AG04450 (cell line): ENCODE measurements around the gene C2orf78. TPM values are rescaled to one million over a fixed set of nuclear protein-coding genes. Genes with fewer than 3 reads are reported as not detected.
"Not testable (repeated sequence)": the region's sequence is repeated elsewhere in the genome, so short reads cannot be mapped to it uniquely, and the experiment has no call there.

Experiments
- CTCF ChIA-PET: fragments of 300-600, 350-600 bp; formaldehyde crosslinking; extraction: SDS; loops from one replicate; lab custom pipeline; 2022; ENCODE audit warnings: antibody characterized with exemption, inconsistent platforms; lab: Charles Lee
- POLR2A ChIA-PET: fragments of 350-600 bp; formaldehyde crosslinking; extraction: SDS; loops from one replicate; lab custom pipeline; 2021; ENCODE audit warnings: antibody characterized with exemption, inconsistent platforms; lab: Yijun Ruan, JAX
- DNase-seq: peaks from one replicate; pipeline ENCODE4 v3.0.0-alpha.2; 2011; ENCODE audit warnings: low read depth, low spot score
- H3K27ac ChIP-seq: one replicate; pipeline ENCODE4 v1.5.1; 2012; ENCODE audit warnings: low read depth, low read length, control low read depth
- H3K27me3 ChIP-seq: one replicate; pipeline ENCODE4 v1.6.0; 2012; ENCODE audit warnings: low read length; ENCODE audit not compliant: control insufficient read depth, insufficient read depth
- H3K4me3 ChIP-seq: 2 replicates; pipeline ENCODE4 v1.5.1; 2011; ENCODE audit warnings: mild to moderate bottlenecking, low read depth, low read length, control low read depth
- H3K9me3 ChIP-seq: 2 replicates; pipeline ENCODE4 v1.5.1; 2012; ENCODE audit warnings: low read length; ENCODE audit not compliant: control insufficient read depth, insufficient read depth
- CTCF ChIP-seq: IDR thresholded peaks from 2 replicates; pipeline ENCODE4 v1.5.1; 2011; ENCODE audit warnings: low read depth, low read length, control low read depth, inconsistent platforms
- polyA minus RNA-seq: library from RNA; depleted of rRNA, polyadenylated mRNA; stranded (reverse); fragments of >200 nt; gene quantifications from 2 replicates; pipeline ENCODE4 v1.2.3, GENCODE V29; 2011; rRNA and poly(A)+ RNA removed
- polyA plus RNA-seq: library from polyadenylated mRNA; depleted of rRNA; stranded (reverse); fragments of >200 nt; gene quantifications from 2 replicates; pipeline ENCODE4 v1.2.3, GENCODE V29; 2011; rRNA removed

C2orf78 gene, protein sequence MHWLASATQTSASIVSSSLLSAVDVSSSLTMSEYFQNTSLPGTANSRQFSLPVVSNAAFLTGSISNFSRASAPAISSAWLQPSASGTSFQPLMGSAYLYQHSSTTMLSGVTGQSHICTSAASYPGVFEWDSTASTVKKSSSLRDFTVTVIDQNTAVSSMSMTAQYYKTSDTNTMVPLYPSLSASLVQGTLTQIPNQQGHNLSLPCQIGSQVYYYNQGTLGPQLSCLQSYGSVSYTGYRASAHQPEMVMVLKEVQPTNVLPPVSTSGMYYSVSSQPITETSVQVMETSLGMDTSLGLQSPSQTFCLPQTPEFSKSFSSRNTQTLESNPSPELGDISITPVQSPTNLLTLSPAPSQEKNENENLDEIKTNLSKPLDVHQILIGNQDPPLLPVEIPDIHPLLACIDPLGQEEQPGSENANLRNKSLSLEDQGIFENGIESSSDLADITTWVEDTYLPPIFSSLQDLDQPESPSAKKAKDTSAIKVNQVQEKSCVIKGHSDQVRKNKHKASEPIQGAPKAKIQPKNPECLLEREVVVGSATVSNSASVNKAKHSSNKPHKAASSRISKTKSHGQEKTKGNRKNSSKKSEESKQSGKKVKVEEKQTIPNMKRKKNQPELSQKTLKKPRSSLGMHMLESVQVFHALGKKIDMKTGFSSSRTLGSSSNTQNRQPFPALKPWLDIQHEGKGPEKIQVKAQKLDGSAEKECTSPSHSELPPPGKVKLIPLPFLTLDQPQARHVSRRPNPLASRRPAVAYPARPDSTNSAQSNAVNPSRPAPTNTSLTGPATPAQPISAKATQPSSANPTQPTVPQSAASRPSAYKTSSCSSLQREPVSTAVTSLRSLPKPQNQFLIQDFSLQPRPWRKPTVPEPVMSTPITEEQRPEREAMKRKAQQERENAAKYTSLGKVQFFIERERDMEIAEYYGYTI
- polyA plus RNA-seq (not detected in 2 replicates), polyA minus RNA-seq (not detected in 2 replicates)

GRCh38 chr2:73783883-73784282, at the start of gene C2orf78:
TSS of gene C2orf78 (plus strand) at chr2:73784183. CDS start at chr2:73784310, 127 bp downstream.
- POLR2A ChIA-PET, H3K27me3 ChIP-seq: not testable (repeated sequence)

GRCh38 chr2:73736378-73736777, 47.6 kb upstream of the C2orf78 start:
- no peak overlapping the region for H3K27ac ChIP-seq
- H3K9me3 ChIP-seq, result peaks cover 3% of the 10 kb centered on the region; the same call in 1 of the 2 replicates
- peak overlapping the region; percentile 91 for H3K4me3 ChIP-seq
- TF ChIP-seq CTCF, result no peak
- H3K27me3 ChIP-seq, result no peaks in the 10 kb centered on the region
- CTCF ChIA-PET, result no interaction called here
- POLR2A ChIA-PET, result interaction anchor here (1.2 to 1.5 kb wide), 2 partner anchors 351 to 503 kb away, joined by 5 to 9 read pairs; partner anchors contain the start of genes ALMS1, CCT7 and PRADC1
- DNase-seq, result no peak

More at GRCh38 chr2:73783883-73784282, at the start of gene C2orf78:
- H3K4me3 ChIP-seq, DNase-seq, H3K9me3 ChIP-seq, H3K27ac ChIP-seq, CTCF ChIA-PET: not testable (repeated sequence)

DNA sequence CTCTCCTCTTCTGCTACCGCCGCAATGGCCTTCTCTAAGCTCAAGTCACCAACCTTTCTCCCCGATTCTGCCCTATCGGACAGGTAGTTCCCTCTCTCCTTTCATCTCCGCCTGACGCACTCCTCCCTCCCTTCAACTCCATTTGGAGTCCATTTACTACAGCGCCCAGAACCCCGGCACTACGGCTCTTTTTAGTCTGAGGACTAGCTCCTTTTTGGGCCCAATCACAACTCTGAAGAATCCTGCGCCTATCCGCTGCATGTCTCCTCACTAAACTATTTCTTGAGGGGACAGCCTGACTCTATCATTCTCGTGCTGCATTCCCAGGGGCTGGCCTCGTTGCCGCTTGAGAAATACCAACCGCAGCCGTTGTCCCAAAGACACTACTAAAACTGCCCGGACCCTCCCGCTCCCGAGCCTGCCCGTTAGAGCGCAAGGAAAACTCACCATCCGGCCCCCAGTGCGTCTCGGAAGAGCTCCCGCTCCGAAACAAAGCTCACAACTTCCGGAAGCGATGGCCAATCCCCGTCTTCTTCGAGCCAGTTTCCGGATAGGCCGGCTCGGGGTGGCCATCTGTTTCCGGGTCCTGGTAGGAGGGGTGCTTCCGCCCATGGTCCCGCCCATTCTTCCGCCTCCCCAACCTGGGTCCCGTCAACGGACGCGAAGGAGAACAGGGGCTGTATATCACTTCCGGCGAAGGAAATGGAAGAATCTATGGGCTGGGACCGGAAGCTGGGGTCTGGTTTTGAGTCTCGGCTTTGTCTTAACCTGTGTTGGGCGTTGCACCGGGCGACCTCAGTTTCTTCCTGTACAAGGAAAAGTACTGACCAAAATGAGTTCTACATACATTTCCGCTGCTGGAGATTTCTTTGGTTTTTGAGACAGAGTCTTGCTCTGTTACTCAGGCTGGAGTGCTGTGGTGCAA, 46.9 kb upstream of the C2orf78 start, which contains the start of gene TPRKB:
TSS of gene TPRKB (minus strand) at position 491 of the 925 bp plus-strand sequence. CDS start 2,776 bp downstream, outside the sequence.
- H3K27me3 ChIP-seq, result no peaks in the 10 kb centered on the region
- peak within 1 kb of the TSS; percentile 91 for H3K4me3 ChIP-seq
- ChIA-PET CTCF (no interaction called here), POLR2A (interaction anchor here (0.6 to 1.5 kb wide), 6 partner anchors 10 to 772 kb away, joined by 3 to 9 read pairs (median 4); partner anchors contain the start of genes ALMS1, CCT7 and PRADC1)
- TF ChIP-seq CTCF, result no peak
- H3K9me3 ChIP-seq, result peaks cover 3% of the 10 kb centered on the region; the same call in 1 of the 2 replicates
- peak; percentile 94 for DNase-seq
- H3K27ac ChIP-seq, result peak within 1 kb of the TSS; percentile 54

DNA sequence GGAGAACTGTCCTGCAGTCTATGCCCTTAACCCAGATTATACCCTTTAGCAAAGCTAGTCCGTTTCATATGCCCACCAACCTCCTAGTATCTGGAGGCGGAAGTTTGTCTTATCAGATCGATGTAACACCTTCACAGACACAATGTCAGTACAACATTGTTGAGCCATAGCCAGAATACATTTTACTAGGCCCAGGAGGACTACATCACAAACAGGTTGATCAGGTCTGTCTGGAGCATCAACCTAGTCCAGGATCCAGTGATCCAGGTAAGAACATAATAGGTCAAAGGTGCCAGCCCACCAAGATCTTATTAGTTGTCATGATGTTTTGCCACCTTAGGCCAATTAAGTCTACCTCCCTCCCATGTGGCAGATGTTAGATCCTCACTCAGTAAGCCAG, 44.9 kb upstream of the C2orf78 start:
- H3K27me3 ChIP-seq, result no peaks in the 10 kb centered on the region
- no peak for DNase-seq
- CTCF ChIA-PET, result no interaction called here
- no peak for TF ChIP-seq CTCF
- no peak overlapping the region for H3K27ac ChIP-seq
- H3K4me3 ChIP-seq, result no peak overlapping the region
- peaks cover 3% of the 10 kb centered on the region; the same call in 1 of the 2 replicates for H3K9me3 ChIP-seq
- POLR2A ChIA-PET, result no interaction called here
